SK-N-SH (cell line): ENCODE measurements around the gene CACNA1A. TPM values are rescaled to one million over a fixed set of nuclear protein-coding genes. Genes with fewer than 3 reads are reported as not detected.

Source experiments
- CTCF ChIA-PET: fragments of 300-600, 350-600 bp; formaldehyde crosslinking; extraction: SDS; loops from one replicate; lab custom pipeline; 2021; lab: Yijun Ruan, JAX
- POLR2A ChIA-PET: fragments of 350-600 bp; sonication (Branson Sonifier 250); formaldehyde crosslinking; extraction: SDS; loops from one replicate; lab custom pipeline; 2020; ENCODE audit warnings: antibody characterized with exemption, inconsistent platforms; lab: Yijun Ruan, JAX
- DNase-seq: peaks from one replicate; pipeline ENCODE4 v3.0.0; 2012
- H2AFZ ChIP-seq: fragments of 200-600 bp; sonication (generic); 2 replicates; pipeline ENCODE4 v1.8.1; 2016; ENCODE audit warnings: antibody characterized with exemption, mild to moderate bottlenecking, low read depth
- H3F3A ChIP-seq: fragments of 200-600 bp; sonication (generic); replicated peaks from 2 replicates; pipeline ENCODE3; 2016; ENCODE audit warnings: antibody characterized with exemption, mild to moderate bottlenecking; ENCODE audit not compliant: insufficient read depth
- H3K27ac ChIP-seq, 2 experiments: fragments of 200-500 bp in 1 of 2; fragments of 200-600 bp in 1 of 2; sonication (Bioruptor generic) in 1 of 2; sonication (generic), shearing (Covaris generic) in 1 of 2; 2 replicates each; pipeline versions ENCODE4 v1.5.1 to v1.6.1; 2014 to 2016; ENCODE audit warnings: low read depth in 2 of 2, inconsistent platforms in 1 of 2, low read length in 1 of 2, mild to moderate bottlenecking in 1 of 2, mixed read lengths in 1 of 2
- H3K27me3 ChIP-seq: fragments of 200-600 bp; sonication (generic), shearing (Covaris generic); 2 replicates; pipeline ENCODE4 v1.6.1; 2016; ENCODE audit warnings: mixed run types; ENCODE audit not compliant: insufficient read depth
- H3K36me3 ChIP-seq, 2 experiments: fragments of 200-500 bp in 1 of 2; fragments of 200-600 bp in 1 of 2; sonication (Bioruptor generic) in 1 of 2; sonication (generic) in 1 of 2; replicated peaks in 1 of 2; 2 replicates each; pipeline versions ENCODE3 to v1.5.1; 2014 to 2016; ENCODE audit warnings: low read length in 1 of 2, mild to moderate bottlenecking in 1 of 2; ENCODE audit not compliant: insufficient read depth in 2 of 2, control insufficient read depth in 1 of 2
- H3K4me1 ChIP-seq, 2 experiments: fragments of 200-500 bp in 1 of 2; fragments of 200-600 bp in 1 of 2; sonication (Bioruptor generic) in 1 of 2; sonication (generic), shearing (Covaris generic) in 1 of 2; 2 replicates each; pipeline versions ENCODE4 v1.5.1 to v1.6.1; 2014 to 2016; ENCODE audit warnings: low read depth in 1 of 2, low read length in 1 of 2, mixed run types in 1 of 2; ENCODE audit not compliant: insufficient read depth in 2 of 2, control insufficient read depth in 1 of 2
- H3K4me2 ChIP-seq: fragments of 200-600 bp; sonication (generic), shearing (Covaris generic); 2 replicates; pipeline ENCODE4 v1.6.1; 2017; ENCODE audit warnings: mixed run types
- H3K4me3 ChIP-seq, 2 experiments: fragments of 200-500 bp in 1 of 2; fragments of 200-600 bp in 1 of 2; sonication (Bioruptor generic) in 1 of 2; sonication (generic), shearing (Covaris generic) in 1 of 2; 2 replicates each; pipeline versions ENCODE4 v1.5.1 to v1.8.1; 2014 to 2016; ENCODE audit warnings: low read depth in 2 of 2, inconsistent platforms in 1 of 2, low read length in 1 of 2, mild to moderate bottlenecking in 1 of 2, mixed read lengths in 1 of 2, moderate library complexity in 1 of 2
- H3K79me2 ChIP-seq: fragments of 200-600 bp; sonication (generic); 2 replicates; pipeline ENCODE4 v1.8.1; 2017; ENCODE audit warnings: mild to moderate bottlenecking; ENCODE audit not compliant: insufficient read depth
- H3K9ac ChIP-seq: fragments of 200-600 bp; sonication (generic); 2 replicates; pipeline ENCODE4 v1.6.1; 2017; ENCODE audit warnings: mixed run types
- H3K9me2 ChIP-seq: fragments of 200-600 bp; sonication (generic); 2 replicates; pipeline ENCODE4 v1.6.1; 2017; ENCODE audit warnings: mixed run types
- H3K9me3 ChIP-seq: fragments of 200-600 bp; sonication (generic); 2 replicates; pipeline ENCODE4 v1.6.1; 2017; ENCODE audit warnings: mixed run types, mild to moderate bottlenecking, moderate library complexity
- H4K20me1 ChIP-seq: fragments of 200-600 bp; sonication (generic); 2 replicates; pipeline ENCODE4 v1.6.1; 2017; ENCODE audit warnings: mild to moderate bottlenecking, mixed run types; ENCODE audit not compliant: insufficient read depth
- EP300 ChIP-seq, 2 experiments: IDR thresholded peaks; 2 replicates each; pipeline versions ENCODE4 v1.4.0 to v1.6.1; 2012; ENCODE audit warnings: borderline replicate concordance in 1 of 2, low read depth in 1 of 2, low read length in 1 of 2
- EZH2phosphoT487 ChIP-seq: fragments of 200-600 bp; sonication (generic); IDR thresholded peaks from 2 replicates; pipeline ENCODE4 v1.6.1; 2017; ENCODE audit warnings: low read depth, mixed run types, mild to moderate bottlenecking, antibody characterized with exemption, moderate library complexity, borderline replicate concordance
- FOSL2 ChIP-seq: IDR thresholded peaks from 2 replicates; pipeline ENCODE4 v1.4.0; 2012; ENCODE audit warnings: low read depth, mild to moderate bottlenecking, moderate library complexity, borderline replicate concordance
- FOXJ3 ChIP-seq: sonication (generic); formaldehyde crosslinking; IDR thresholded peaks from 2 replicates; pipeline ENCODE4 v1.5.1; 2020; ENCODE audit warnings: mild to moderate bottlenecking, missing genetic modification reagents
- JUND ChIP-seq: IDR thresholded peaks from 2 replicates; pipeline ENCODE4 v1.4.0; 2012
- MEF2A ChIP-seq: IDR thresholded peaks from 2 replicates; pipeline ENCODE4 v1.4.0; 2012; ENCODE audit warnings: low read depth, borderline replicate concordance
- MXI1 ChIP-seq: IDR thresholded peaks from 2 replicates; pipeline ENCODE4 v1.6.1; 2012; ENCODE audit warnings: mild to moderate bottlenecking, low read depth, low read length, improper control_type of control experiment
- NFIC ChIP-seq: IDR thresholded peaks from 2 replicates; pipeline ENCODE4 v1.4.0; 2012; ENCODE audit warnings: borderline replicate concordance
- NRF1 ChIP-seq: IDR thresholded peaks from 2 replicates; pipeline ENCODE4 v1.6.1; 2012; ENCODE audit warnings: low read depth, mild to moderate bottlenecking, low read length
- RAD21 ChIP-seq: IDR thresholded peaks from 2 replicates; pipeline ENCODE4 v1.6.1; 2012; ENCODE audit warnings: mild to moderate bottlenecking, low read length
- SMC3 ChIP-seq: IDR thresholded peaks from 2 replicates; pipeline ENCODE4 v1.6.1; 2012; ENCODE audit warnings: low read depth, low read length, improper control_type of control experiment
- TAF1 ChIP-seq: IDR thresholded peaks from 2 replicates; pipeline ENCODE4 v1.6.1; 2012; ENCODE audit warnings: low read depth, mild to moderate bottlenecking, low read length, moderate library complexity, borderline replicate concordance
- TCF12 ChIP-seq: IDR thresholded peaks from 2 replicates; pipeline ENCODE4 v1.4.0; 2012
- TEAD4 ChIP-seq: IDR thresholded peaks from 2 replicates; pipeline ENCODE4 v1.4.0; 2012; ENCODE audit warnings: mild to moderate bottlenecking, borderline replicate concordance; ENCODE audit not compliant: insufficient read depth
- ZBTB33 ChIP-seq: IDR thresholded peaks from 2 replicates; pipeline ENCODE4 v1.4.0; 2012; ENCODE audit warnings: low read depth, borderline replicate concordance
- WGBS: methylation state at CpG from one replicate; pipeline ENCODE4 v1.1.6; 2017; ENCODE audit warnings: low lambda C conversion rate; 5-methylcytosine and 5-hydroxymethylcytosine counted together
- polyA plus RNA-seq, 3 experiments: library from polyadenylated mRNA; depleted of rRNA; stranded (reverse); fragments of >200 nt; gene quantifications; 2 replicates each; pipeline ENCODE4 v1.2.3, GENCODE V29; 2012
- TF ChIP-seq, protein P1 (sequence below): IDR thresholded peaks from 2 replicates; pipeline ENCODE4 v1.4.0; 2012; ENCODE audit warnings: low read depth, borderline replicate concordance
- TF ChIP-seq, protein P2 (sequence below): IDR thresholded peaks from 2 replicates; pipeline ENCODE4 v1.4.0; 2012; ENCODE audit warnings: low read depth
- TF ChIP-seq, protein P3 (sequence below): IDR thresholded peaks from 2 replicates; pipeline ENCODE4 v1.6.1; 2012; ENCODE audit warnings: mild to moderate bottlenecking, low read depth, low read length, moderate library complexity

CACNA1A gene
- polyA plus RNA-seq, 1 of the 3 experiments (the other 2 are of a cell fraction), result 1.3 TPM

DNA sequence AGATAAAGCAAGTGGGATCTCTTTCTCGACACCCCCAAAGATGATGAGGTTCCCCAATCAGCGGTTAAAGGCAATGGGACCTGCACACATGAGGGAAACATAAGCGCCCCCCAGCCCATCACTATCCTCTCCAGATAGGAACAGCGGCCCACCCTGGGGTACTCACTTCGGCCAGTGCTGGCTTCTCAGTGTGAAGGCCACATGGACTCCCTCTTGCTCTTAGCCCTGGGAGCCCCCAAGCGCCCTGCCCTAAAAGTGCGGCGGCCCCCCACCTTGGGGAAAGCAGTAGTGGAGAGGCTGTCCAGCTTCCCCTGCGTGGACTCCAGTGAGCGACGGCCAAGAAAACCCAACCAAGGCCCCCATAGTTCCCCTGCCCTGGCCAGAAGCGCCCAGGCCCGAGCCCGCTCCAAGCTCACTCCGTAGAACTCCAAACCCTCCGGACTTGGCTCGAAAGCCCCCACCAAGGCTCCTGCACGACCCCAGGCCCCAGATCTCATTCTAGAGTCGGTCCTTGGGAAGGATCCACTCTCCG is 1.0 kb downstream of the CACNA1A start:
- no peaks in the 10 kb centered on the region for H3K4me1 ChIP-seq
- 5% methylated on average over 11 of the region's 20 CpGs for WGBS
- H4K20me1 ChIP-seq, result no peaks in the 10 kb centered on the region
- TF ChIP-seq FOXJ3 (CRISPR knock-in tag) (no peak), NRF1 (no peak), EP300 (IDR thresholded peaks at IDR 0.05; ENCODE audit: borderline replicate concordance in 1 of 2, low read depth in 1 of 2, low read length in 1 of 2) (no peak), FOSL2 (no peak), RAD21 (no peak), TCF12 (no peak), MXI1 (no peak), JUND (no peak), TAF1 (no peak), EZH2phosphoT487 (no peak), TEAD4 (no peak), MEF2A (no peak), NFIC (no peak), ZBTB33 (no peak), SMC3 (no peak)
- TF ChIP-seq, protein P1, sequence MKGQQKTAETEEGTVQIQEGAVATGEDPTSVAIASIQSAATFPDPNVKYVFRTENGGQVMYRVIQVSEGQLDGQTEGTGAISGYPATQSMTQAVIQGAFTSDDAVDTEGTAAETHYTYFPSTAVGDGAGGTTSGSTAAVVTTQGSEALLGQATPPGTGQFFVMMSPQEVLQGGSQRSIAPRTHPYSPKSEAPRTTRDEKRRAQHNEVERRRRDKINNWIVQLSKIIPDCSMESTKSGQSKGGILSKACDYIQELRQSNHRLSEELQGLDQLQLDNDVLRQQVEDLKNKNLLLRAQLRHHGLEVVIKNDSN, result no peak
- TF ChIP-seq, protein P2, sequence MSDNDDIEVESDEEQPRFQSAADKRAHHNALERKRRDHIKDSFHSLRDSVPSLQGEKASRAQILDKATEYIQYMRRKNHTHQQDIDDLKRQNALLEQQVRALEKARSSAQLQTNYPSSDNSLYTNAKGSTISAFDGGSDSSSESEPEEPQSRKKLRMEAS, result no peak
- TF ChIP-seq, protein P3, sequence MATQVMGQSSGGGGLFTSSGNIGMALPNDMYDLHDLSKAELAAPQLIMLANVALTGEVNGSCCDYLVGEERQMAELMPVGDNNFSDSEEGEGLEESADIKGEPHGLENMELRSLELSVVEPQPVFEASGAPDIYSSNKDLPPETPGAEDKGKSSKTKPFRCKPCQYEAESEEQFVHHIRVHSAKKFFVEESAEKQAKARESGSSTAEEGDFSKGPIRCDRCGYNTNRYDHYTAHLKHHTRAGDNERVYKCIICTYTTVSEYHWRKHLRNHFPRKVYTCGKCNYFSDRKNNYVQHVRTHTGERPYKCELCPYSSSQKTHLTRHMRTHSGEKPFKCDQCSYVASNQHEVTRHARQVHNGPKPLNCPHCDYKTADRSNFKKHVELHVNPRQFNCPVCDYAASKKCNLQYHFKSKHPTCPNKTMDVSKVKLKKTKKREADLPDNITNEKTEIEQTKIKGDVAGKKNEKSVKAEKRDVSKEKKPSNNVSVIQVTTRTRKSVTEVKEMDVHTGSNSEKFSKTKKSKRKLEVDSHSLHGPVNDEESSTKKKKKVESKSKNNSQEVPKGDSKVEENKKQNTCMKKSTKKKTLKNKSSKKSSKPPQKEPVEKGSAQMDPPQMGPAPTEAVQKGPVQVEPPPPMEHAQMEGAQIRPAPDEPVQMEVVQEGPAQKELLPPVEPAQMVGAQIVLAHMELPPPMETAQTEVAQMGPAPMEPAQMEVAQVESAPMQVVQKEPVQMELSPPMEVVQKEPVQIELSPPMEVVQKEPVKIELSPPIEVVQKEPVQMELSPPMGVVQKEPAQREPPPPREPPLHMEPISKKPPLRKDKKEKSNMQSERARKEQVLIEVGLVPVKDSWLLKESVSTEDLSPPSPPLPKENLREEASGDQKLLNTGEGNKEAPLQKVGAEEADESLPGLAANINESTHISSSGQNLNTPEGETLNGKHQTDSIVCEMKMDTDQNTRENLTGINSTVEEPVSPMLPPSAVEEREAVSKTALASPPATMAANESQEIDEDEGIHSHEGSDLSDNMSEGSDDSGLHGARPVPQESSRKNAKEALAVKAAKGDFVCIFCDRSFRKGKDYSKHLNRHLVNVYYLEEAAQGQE, result no peak
- peaks cover 80% of the 10 kb centered on the region for H3K27me3 ChIP-seq
- no peaks in the 10 kb centered on the region for H3K9me3 ChIP-seq
- H3K9ac ChIP-seq, result no peak overlapping the region
- H3F3A ChIP-seq, result no peaks in the 10 kb centered on the region
- no peak overlapping the region for H3K27ac ChIP-seq
- H3K9me2 ChIP-seq, result no peaks in the 10 kb centered on the region
- H3K36me3 ChIP-seq, result no peaks in the 10 kb centered on the region
- no peak overlapping the region for H3K4me3 ChIP-seq
- H3K4me2 ChIP-seq, result no peak overlapping the region; the same call in 1 of the 2 replicates
- no peaks in the 10 kb centered on the region for H3K79me2 ChIP-seq
- ChIA-PET POLR2A (no interaction called here), CTCF (no interaction called here)
- no peak overlapping the region for H2AFZ ChIP-seq
- DNase-seq, result no peak
